SK-N-SH treated with all-trans-retinoic acid at 6 μM for 48 hours (cell line): ENCODE measurements around the gene SERPINF2.

Experiments used
- ATAC-seq: fragments of 200-7000 bp; cut with Tn5 transposase; 3 replicates; pipeline ENCODE4 v1.9.1; 2020; ENCODE audit warnings: mild to moderate bottlenecking, moderate library complexity
- ARNTL ChIP-seq: fragments of 450-650 bp; formaldehyde crosslinking; IDR thresholded peaks from 2 replicates; pipeline ENCODE4 v1.5.0; 2020; ENCODE audit warnings: low read depth, mild to moderate bottlenecking, moderate library complexity, borderline replicate concordance
- BACH2 ChIP-seq: fragments of 250-450 bp; sonication (Bioruptor Pico); IDR thresholded peaks from 2 replicates; pipeline ENCODE4 v1.9.0; 2021; ENCODE audit warnings: mild to moderate bottlenecking, borderline replicate concordance
- CSDC2 ChIP-seq: fragments of 250-450 bp; sonication (Bioruptor Pico); IDR thresholded peaks from 2 replicates; pipeline ENCODE4 v1.5.0; 2020; ENCODE audit warnings: mild to moderate bottlenecking, moderate library complexity
- ESRRG ChIP-seq: fragments of 250-450 bp; sonication (Bioruptor Pico); IDR thresholded peaks from 2 replicates; pipeline ENCODE4 v1.6.1; 2021; ENCODE audit warnings: mild to moderate bottlenecking
- GLIS3 ChIP-seq: fragments of 250-450 bp; sonication (Bioruptor Pico); IDR thresholded peaks from 2 replicates; pipeline ENCODE4 v1.5.0; 2020; ENCODE audit warnings: mild to moderate bottlenecking, moderate library complexity
- ISL1 ChIP-seq: fragments of 250-450 bp; sonication (Bioruptor Pico); IDR thresholded peaks from 2 replicates; pipeline ENCODE4 v2.1.2; 2022; ENCODE audit warnings: mild to moderate bottlenecking, moderate library complexity
- OSR1 ChIP-seq: fragments of 250-450 bp; sonication (Bioruptor Pico); IDR thresholded peaks from 2 replicates; pipeline ENCODE4 v1.8.0; 2022; ENCODE audit warnings: moderate library complexity, mild to moderate bottlenecking, inconsistent platforms
- PATZ1 ChIP-seq: fragments of 250-450 bp; sonication (Bioruptor Pico); IDR thresholded peaks from 2 replicates; pipeline ENCODE4 v1.8.0; 2020; ENCODE audit warnings: mild to moderate bottlenecking, moderate library complexity, borderline replicate concordance
- POU6F1 ChIP-seq: fragments of 250-450 bp; sonication (Bioruptor Pico); IDR thresholded peaks from 2 replicates; pipeline ENCODE4 v1.8.0; 2021; ENCODE audit warnings: low read depth, mild to moderate bottlenecking, moderate library complexity, borderline replicate concordance
- PPARA ChIP-seq: fragments of 250-450 bp; sonication (Bioruptor Pico); IDR thresholded peaks from 2 replicates; pipeline ENCODE4 v1.5.0; 2020; ENCODE audit warnings: mild to moderate bottlenecking, borderline replicate concordance
- RARB ChIP-seq: fragments of 250-450 bp; sonication (Bioruptor Pico); IDR thresholded peaks from 2 replicates; pipeline ENCODE4 v1.8.0; 2021; ENCODE audit warnings: mild to moderate bottlenecking, moderate library complexity
- SNAI2 ChIP-seq: fragments of 250-450 bp; sonication (Bioruptor Pico); IDR thresholded peaks from 2 replicates; pipeline ENCODE4 v1.5.0; 2020; ENCODE audit warnings: mild to moderate bottlenecking, moderate library complexity
- TOX ChIP-seq: fragments of 250-450 bp; sonication (Bioruptor Pico); IDR thresholded peaks from 2 replicates; pipeline ENCODE4 v1.8.0; 2021; ENCODE audit warnings: mild to moderate bottlenecking, moderate library complexity, borderline replicate concordance
- ZC3H10 ChIP-seq: fragments of 250-450 bp; sonication (Bioruptor Pico); IDR thresholded peaks from 2 replicates; pipeline ENCODE4 v1.5.1; 2021; ENCODE audit warnings: mild to moderate bottlenecking, moderate library complexity
- ZFP3 ChIP-seq: fragments of 250-450 bp; sonication (Bioruptor Pico); IDR thresholded peaks from 2 replicates; pipeline ENCODE4 v1.5.0; 2020; ENCODE audit warnings: mild to moderate bottlenecking, moderate library complexity
- ZFP30 ChIP-seq: fragments of 450-650 bp; formaldehyde crosslinking; IDR thresholded peaks from 2 replicates; pipeline ENCODE4 v1.5.0; 2022; ENCODE audit warnings: mild to moderate bottlenecking, moderate library complexity
- ZNF565 ChIP-seq: fragments of 450-650 bp; formaldehyde crosslinking; conservative IDR thresholded peaks from 2 replicates; pipeline ENCODE4 v1.5.0; 2020; ENCODE audit warnings: low read depth, mild to moderate bottlenecking, moderate library complexity
- ZNF70 ChIP-seq: fragments of 450-650 bp; formaldehyde crosslinking; IDR thresholded peaks from 2 replicates; pipeline ENCODE4 v1.5.0; 2020; ENCODE audit warnings: mild to moderate bottlenecking, moderate library complexity
- ZNF8 ChIP-seq: fragments of 450-650 bp; formaldehyde crosslinking; IDR thresholded peaks from 2 replicates; pipeline ENCODE4 v1.5.0; 2020; ENCODE audit warnings: mild to moderate bottlenecking, moderate library complexity
- TF ChIP-seq, protein P1 (sequence below): fragments of 250-450 bp; sonication (Bioruptor Pico); IDR thresholded peaks from 2 replicates; pipeline ENCODE4 v1.5.1; 2021; ENCODE audit warnings: mild to moderate bottlenecking, moderate library complexity
- TF ChIP-seq, protein P2 (sequence below): fragments of 250-450 bp; sonication (Bioruptor Pico); IDR thresholded peaks from 2 replicates; pipeline ENCODE4 v1.5.1; 2020; ENCODE audit warnings: low read depth, mild to moderate bottlenecking, moderate library complexity
- TF ChIP-seq, protein P3 (sequence below): fragments of 250-450 bp; sonication (Bioruptor Pico); IDR thresholded peaks from 2 replicates; pipeline ENCODE4 v1.5.0; 2020; ENCODE audit warnings: mild to moderate bottlenecking, moderate library complexity

The SERPINF2 gene

DNA sequence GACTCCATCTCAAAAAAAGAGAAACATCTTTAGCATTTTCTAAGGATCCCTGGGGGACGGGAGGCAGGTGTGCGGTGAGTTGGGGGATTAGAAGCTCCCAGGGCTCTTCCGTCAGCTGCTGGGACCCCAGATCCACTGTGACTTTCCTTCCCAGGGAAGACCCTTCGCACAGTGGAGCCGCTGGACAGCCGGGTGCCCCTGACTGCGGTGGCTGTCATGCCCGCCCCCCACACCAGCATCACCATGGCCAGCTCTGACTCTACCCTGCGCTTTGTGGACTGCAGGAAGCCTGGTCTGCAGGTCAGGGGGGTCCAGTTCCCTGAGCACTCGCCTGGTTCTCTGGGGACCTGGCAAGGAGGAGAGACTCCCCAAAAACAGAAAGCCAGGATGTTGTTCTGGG lies 7.3 kb upstream of the SERPINF2 start:
- TF ChIP-seq, protein P1, sequence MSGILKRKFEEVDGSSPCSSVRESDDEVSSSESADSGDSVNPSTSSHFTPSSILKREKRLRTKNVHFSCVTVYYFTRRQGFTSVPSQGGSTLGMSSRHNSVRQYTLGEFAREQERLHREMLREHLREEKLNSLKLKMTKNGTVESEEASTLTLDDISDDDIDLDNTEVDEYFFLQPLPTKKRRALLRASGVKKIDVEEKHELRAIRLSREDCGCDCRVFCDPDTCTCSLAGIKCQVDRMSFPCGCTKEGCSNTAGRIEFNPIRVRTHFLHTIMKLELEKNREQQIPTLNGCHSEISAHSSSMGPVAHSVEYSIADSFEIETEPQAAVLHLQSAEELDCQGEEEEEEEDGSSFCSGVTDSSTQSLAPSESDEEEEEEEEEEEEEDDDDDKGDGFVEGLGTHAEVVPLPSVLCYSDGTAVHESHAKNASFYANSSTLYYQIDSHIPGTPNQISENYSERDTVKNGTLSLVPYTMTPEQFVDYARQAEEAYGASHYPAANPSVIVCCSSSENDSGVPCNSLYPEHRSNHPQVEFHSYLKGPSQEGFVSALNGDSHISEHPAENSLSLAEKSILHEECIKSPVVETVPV = no peak
- TF ChIP-seq TOX (no peak), ZNF565 (CRISPR knock-in tag) (no peak), PPARA (CRISPR knock-in tag) (no peak), ARNTL (CRISPR knock-in tag) (no peak), OSR1 (CRISPR knock-in tag) (no peak), BACH2 (no peak), ZFP3 (CRISPR knock-in tag) (no peak), SNAI2 (CRISPR knock-in tag) (no peak), ZFP30 (CRISPR knock-in tag) (no peak), PATZ1 (CRISPR knock-in tag) (no peak), ZNF8 (CRISPR knock-in tag) (no peak), ISL1 (CRISPR knock-in tag) (no peak), RARB (CRISPR knock-in tag) (no peak), GLIS3 (CRISPR knock-in tag) (no peak), ZNF70 (CRISPR knock-in tag) (no peak), ZC3H10 (CRISPR knock-in tag) (no peak), POU6F1 (CRISPR knock-in tag) (no peak)
- TF ChIP-seq, protein P2, sequence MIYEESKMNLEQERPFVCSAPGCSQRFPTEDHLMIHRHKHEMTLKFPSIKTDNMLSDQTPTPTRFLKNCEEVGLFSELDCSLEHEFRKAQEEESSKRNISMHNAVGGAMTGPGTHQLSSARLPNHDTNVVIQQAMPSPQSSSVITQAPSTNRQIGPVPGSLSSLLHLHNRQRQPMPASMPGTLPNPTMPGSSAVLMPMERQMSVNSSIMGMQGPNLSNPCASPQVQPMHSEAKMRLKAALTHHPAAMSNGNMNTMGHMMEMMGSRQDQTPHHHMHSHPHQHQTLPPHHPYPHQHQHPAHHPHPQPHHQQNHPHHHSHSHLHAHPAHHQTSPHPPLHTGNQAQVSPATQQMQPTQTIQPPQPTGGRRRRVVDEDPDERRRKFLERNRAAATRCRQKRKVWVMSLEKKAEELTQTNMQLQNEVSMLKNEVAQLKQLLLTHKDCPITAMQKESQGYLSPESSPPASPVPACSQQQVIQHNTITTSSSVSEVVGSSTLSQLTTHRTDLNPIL (CRISPR knock-in tag) = no peak
- TF ChIP-seq, protein P3, sequence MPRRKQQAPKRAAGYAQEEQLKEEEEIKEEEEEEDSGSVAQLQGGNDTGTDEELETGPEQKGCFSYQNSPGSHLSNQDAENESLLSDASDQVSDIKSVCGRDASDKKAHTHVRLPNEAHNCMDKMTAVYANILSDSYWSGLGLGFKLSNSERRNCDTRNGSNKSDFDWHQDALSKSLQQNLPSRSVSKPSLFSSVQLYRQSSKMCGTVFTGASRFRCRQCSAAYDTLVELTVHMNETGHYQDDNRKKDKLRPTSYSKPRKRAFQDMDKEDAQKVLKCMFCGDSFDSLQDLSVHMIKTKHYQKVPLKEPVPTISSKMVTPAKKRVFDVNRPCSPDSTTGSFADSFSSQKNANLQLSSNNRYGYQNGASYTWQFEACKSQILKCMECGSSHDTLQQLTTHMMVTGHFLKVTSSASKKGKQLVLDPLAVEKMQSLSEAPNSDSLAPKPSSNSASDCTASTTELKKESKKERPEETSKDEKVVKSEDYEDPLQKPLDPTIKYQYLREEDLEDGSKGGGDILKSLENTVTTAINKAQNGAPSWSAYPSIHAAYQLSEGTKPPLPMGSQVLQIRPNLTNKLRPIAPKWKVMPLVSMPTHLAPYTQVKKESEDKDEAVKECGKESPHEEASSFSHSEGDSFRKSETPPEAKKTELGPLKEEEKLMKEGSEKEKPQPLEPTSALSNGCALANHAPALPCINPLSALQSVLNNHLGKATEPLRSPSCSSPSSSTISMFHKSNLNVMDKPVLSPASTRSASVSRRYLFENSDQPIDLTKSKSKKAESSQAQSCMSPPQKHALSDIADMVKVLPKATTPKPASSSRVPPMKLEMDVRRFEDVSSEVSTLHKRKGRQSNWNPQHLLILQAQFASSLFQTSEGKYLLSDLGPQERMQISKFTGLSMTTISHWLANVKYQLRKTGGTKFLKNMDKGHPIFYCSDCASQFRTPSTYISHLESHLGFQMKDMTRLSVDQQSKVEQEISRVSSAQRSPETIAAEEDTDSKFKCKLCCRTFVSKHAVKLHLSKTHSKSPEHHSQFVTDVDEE (CRISPR knock-in tag) = no peak
- no peak for ATAC-seq

- TF ChIP-seq ESRRG (CRISPR knock-in tag) (no peak), PPARA (CRISPR knock-in tag) (no peak), SNAI2 (CRISPR knock-in tag) (no peak), ZC3H10 (CRISPR knock-in tag) (no peak), ARNTL (CRISPR knock-in tag) (no peak), PATZ1 (CRISPR knock-in tag) (no peak), ZNF8 (CRISPR knock-in tag) (no peak), CSDC2 (CRISPR knock-in tag) (no peak), TOX (no peak)
- TF ChIP-seq, protein P1 = no peak
- ATAC-seq = no peak
These were observed 6.8 kb upstream of the SERPINF2 start for GRCh38 chr17:1735834-1736347.
